HG03103 (cell line): ENCODE measurements around the gene TBC1D17.
A peak's percentile ranks its signal among the peaks of the same experiment; 100 is the strongest.

ENCODE experiments used
- ATAC-seq: cut with Tn5 transposase; IDR thresholded peaks from one replicate; pipeline ENCODE4 v1.9.1; 2021; ENCODE audit warnings: low read depth; ENCODE audit not compliant: unreplicated experiment

Gene TBC1D17

GRCh38 chr19:49874503-49875157, 2.9 kb upstream of the TBC1D17 start:
- no peak for ATAC-seq

- no peak for ATAC-seq
These were observed 2.3 kb upstream of the TBC1D17 start for GRCh38 chr19:49875177-49875576.

GRCh38 chr19:49875857-49876421, 1.6 kb upstream of the TBC1D17 start:
- ATAC-seq: no peak

- peak; percentile 43 for ATAC-seq
These were observed 981 bp upstream of the TBC1D17 start for GRCh38 chr19:49876422-49877019.

- ATAC-seq: peak; percentile 43
These were observed 609 bp downstream of the TBC1D17 start for GRCh38 chr19:49877879-49878743.

- no peak for ATAC-seq
These were observed 1.2 kb downstream of the TBC1D17 start for GRCh38 chr19:49878744-49879070.

- ATAC-seq: no peak
These were observed 1.9 kb downstream of the TBC1D17 start for GRCh38 chr19:49879243-49879963.

GRCh38 chr19:49880162-49880869, 2.8 kb downstream of the TBC1D17 start:
- ATAC-seq: no peak

GRCh38 chr19:49881186-49881585, 3.7 kb downstream of the TBC1D17 start:
- ATAC-seq: no peak

- no peak for ATAC-seq
These were observed 4.3 kb downstream of the TBC1D17 start for GRCh38 chr19:49881672-49882394.

GRCh38 chr19:49882643-49883042, 5.1 kb downstream of the TBC1D17 start:
- ATAC-seq: no peak

- no peak for ATAC-seq
These were observed 5.6 kb downstream of the TBC1D17 start for GRCh38 chr19:49883094-49883493.

GRCh38 chr19:49884109-49884508, 6.6 kb downstream of the TBC1D17 start:
- no peak for ATAC-seq

- ATAC-seq: no peak
These were observed 7.3 kb downstream of the TBC1D17 start for GRCh38 chr19:49884760-49885159.

- no peak for ATAC-seq
These were observed 9.6 kb downstream of the TBC1D17 start for GRCh38 chr19:49887037-49887664.

GRCh38 chr19:49887665-49888509, 10.4 kb downstream of the TBC1D17 start:
- ATAC-seq: no peak

GRCh38 chr19:49888510-49888824, 11.0 kb downstream of the TBC1D17 start:
- no peak for ATAC-seq

GRCh38 chr19:49889038-49889686, 11.7 kb downstream of the TBC1D17 start:
- ATAC-seq: no peak
